NCI-H1930 (cell line): ENCODE measurements around the gene IL10RB.
"Not testable (repeated sequence)": the region's sequence is repeated elsewhere in the genome, so short reads cannot be mapped to it uniquely, and the experiment has no call there.

Experiments used
- DNase-seq, 2 experiments: peaks; one replicate each; lab custom pipeline; 2025; lab: John Stamatoyannopoulos, UW

The IL10RB gene

DNA sequence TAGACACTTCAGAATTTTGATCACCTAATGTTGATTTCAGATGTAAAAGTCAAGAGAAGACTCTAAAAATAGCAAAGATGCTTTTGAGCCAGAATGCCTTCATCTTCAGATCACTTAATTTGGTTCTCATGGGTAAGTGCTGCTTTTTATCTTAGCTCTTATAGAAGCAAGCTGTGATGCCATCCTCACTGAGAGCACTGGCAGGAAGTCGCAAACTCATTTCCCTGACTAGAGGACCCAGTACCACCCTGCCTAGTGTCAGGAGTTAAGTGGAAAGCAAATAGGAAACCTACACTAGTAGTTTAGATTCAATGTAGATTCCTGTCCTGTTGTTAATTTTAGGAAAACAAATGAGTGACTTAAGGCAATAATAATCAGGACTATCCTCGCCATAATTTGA is 24.3 kb upstream of the IL10RB start:
- no peak for DNase-seq

GRCh38 chr21:33242846-33243245 is 23.3 kb upstream of the IL10RB start:
- not testable (repeated sequence) for DNase-seq

DNA sequence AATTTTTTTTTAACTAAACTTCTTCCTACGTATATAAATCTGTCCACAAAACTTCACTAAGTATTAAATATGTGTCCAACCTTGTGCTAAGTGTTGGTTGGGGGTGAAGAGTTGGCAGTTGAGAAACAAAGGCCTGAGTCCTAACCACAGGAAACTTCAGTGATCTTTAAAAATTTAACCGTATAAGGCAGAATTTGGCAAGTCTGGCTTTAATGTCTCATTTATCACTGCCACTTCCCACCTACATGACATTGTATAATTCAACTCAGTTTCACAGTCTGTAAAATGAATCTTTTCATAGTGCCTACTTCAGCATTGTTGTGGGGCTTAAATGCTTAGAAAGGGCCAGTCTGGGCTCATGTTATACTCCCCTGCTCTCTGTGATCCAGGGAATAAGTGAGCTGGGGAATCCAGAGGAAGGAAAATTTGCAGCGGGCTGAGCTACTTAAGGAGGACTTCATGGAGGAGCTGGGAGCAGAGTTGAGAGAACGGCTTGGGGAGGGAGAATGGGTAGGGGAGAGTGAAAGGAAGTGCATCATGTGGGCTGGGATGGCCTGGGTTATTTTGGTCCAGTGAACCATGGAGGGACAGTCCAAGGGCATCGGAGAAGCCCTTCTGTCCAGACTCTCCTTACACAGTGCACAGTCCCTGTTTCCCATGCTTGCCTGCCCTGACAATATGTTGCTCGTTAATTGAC is 21.9 kb upstream of the IL10RB start:
- no peak for DNase-seq

GRCh38 chr21:33244779-33245105 is 21.4 kb upstream of the IL10RB start:
- no peak for DNase-seq

DNA sequence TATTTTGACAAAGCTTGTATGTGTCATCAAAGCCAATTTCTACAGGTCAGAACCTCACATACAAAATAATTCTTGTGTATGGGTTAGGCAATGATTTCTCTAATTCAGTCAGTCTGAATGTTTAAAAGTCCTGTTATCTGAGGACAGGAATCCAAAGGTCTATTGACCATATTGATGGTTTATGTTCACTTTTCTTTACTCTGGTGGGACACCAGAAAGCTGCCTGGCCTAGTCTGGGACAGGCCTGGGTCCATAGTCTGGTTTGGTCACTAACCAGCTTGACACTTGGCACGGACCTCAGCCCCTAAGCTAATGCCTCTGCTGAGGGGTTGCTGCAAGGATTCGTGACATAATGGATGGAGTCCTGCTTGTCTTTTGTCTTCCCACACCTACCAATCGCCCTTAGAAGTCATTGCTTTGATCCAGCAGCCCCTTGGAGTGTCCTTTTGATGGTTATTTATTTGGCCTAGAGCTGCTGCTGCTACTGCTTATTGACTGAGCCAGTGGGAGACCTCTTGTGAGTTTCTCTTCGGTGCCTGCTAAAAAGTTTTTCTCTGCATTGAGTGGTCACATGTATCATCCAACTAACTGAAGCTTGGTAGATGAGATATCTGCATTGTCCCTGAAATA is 20.8 kb upstream of the IL10RB start:
- no peak for DNase-seq

DNA sequence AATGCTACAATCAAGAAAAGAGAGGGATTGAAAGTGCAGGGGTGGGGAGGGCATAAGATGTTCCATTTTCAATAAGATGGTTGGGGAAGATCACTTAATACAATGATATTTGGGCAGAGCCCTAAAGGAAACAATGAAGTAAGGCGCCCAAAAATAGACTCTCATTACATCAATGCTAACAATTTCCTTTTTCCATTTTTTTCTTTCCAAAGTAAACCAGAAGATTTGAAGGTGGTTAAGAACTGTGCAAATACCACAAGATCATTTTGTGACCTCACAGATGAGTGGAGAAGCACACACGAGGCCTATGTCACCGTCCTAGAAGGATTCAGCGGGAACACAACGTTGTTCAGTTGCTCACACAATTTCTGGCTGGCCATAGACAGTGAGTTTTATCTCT is 19.7 kb upstream of the IL10RB start:
- no peak for DNase-seq

DNA sequence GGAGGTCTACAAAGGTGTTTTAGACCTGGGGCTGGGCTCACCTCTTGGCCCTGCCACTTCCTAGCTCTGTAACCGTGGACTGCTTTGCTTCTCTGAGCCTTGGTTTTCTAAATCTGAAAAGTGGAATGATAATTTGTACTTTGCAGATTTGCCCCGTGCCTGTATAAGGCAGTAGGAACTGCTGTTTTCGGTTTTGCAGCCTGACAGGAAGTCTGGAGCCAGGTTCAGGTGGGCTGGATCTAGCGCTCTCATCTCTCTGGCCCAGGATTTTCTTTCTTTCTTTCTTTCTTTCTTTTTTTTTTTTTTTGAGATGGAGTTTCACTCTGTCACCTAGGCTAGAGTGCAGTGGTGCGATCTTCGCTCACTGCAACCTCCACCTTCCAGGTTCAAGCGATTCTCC is 19.2 kb upstream of the IL10RB start:
- DNase-seq, result no peak

GRCh38 chr21:33247599-33247998 is 18.6 kb upstream of the IL10RB start:
- DNase-seq, result no peak

- no peak for DNase-seq
Measured at GRCh38 chr21:33249331-33250002, 16.7 kb upstream of the IL10RB start.

GRCh38 chr21:33251119-33251518 is 15.0 kb upstream of the IL10RB start:
- DNase-seq, result no peak

- not testable (repeated sequence) for DNase-seq
Measured at GRCh38 chr21:33253382-33253781, 12.8 kb upstream of the IL10RB start.

- DNase-seq, result no peak
Measured at GRCh38 chr21:33254766-33255165, 11.4 kb upstream of the IL10RB start.

- no peak for DNase-seq
Measured at GRCh38 chr21:33255404-33255803, 10.8 kb upstream of the IL10RB start.

- DNase-seq, result no peak
Measured at GRCh38 chr21:33256019-33256418, 10.1 kb upstream of the IL10RB start.

DNA sequence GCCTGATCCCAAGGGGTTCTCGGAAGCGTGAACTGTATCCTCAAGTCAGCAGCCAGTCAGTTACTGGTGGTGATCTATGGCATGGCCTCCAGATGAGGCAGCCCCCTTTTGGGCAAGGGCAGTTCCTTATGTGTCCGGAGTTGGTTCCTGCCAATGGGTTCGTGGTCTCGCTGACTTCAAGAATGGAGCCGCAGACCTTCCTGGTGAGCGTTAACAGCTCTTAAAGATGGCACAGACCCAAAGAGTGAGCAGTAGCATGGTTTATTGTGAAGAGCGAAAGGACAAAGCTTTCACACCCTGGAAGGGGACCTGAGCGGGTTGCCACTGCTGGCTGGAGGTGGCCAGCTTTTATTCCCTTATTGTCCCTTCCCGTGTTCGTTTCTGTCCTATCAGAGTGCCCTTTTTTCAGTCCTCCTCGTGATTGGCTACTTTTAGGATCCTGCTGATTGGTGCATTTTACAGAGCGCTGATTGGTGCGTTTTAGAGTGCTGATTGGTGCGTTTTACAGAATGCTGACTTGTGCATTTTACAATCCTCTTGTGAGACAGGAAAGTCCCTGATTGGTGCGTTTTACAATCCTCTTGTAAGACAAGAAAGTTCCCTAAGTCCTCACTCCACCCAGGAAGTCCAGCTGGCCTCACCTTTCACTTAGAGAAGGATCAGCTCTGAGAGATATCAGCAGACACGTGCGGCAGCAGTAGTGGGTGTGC is 8.9 kb upstream of the IL10RB start:
- DNase-seq, result no peak

DNA sequence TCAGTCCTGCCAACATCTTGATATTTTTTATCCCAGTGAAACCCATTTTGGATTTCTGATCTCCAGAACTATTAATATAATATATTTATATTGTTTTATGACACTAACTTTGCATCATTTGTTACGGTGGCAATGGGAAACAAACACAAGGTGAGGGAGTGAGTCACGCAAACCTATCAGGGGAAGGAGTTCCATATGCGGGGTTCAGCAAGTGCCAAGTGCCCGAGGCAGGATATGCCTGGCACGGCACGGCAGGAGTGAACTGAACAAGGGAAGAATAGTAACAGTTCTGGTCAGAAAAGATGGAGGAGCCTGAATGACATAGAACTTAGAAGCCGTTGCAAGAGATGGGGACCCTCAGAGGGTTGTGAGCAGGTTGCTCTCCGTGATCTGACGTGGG is 7.7 kb upstream of the IL10RB start:
- no peak for DNase-seq

DNA sequence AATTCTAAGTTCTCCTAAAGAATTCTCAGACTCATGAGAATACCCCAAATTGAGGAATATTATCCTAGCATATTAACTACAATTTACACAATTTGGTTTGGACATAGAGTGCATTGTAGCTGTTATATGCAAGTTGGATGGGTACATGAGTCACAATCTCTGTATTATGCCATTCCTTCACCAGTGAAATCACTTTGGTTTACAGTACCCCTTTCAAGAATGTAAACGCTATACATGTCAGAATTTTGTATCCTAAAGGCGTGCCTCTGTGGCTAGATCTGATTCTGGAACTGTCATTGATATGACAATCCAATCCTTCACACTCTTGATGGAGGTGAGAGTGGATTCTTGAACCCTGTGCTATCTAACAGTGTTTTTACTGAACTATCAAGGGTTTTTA is 6.7 kb upstream of the IL10RB start:
- no peak for DNase-seq

DNA sequence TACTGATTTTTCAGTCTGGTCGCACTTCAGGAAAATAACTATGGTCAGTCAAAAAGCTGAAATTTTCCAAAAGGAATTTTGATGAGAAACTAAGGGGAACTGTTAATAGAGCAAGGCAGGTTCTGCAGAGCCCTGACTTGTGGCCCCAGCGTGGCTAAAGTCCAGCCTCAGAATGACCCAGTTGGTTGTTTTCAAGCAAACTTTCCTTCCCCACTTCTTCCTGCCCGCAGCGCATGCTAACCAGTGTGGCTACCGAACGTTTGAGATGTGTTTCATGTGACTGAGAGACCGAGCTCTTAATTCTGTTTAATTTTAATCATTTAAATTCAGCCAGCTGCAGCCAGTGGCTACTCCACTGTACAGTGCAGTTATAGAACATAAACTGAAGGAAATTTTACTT is 6.2 kb upstream of the IL10RB start:
- no peak for DNase-seq

GRCh38 chr21:33261635-33262034 is 4.5 kb upstream of the IL10RB start:
- no peak for DNase-seq

DNA sequence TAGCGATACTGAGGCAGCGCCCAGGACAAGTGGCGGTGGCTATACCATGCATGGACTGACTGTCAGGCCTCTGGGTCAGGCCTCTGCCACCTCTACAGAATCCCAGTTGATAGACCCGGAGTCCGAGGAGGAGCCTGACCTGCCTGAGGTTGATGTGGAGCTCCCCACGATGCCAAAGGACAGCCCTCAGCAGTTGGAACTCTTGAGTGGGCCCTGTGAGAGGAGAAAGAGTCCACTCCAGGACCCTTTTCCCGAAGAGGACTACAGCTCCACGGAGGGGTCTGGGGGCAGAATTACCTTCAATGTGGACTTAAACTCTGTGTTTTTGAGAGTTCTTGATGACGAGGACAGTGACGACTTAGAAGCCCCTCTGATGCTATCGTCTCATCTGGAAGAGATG is 3.2 kb upstream of the IL10RB start:
- no peak for DNase-seq

- no peak for DNase-seq
Measured at GRCh38 chr21:33264561-33264960, 1.6 kb upstream of the IL10RB start.

DNA sequence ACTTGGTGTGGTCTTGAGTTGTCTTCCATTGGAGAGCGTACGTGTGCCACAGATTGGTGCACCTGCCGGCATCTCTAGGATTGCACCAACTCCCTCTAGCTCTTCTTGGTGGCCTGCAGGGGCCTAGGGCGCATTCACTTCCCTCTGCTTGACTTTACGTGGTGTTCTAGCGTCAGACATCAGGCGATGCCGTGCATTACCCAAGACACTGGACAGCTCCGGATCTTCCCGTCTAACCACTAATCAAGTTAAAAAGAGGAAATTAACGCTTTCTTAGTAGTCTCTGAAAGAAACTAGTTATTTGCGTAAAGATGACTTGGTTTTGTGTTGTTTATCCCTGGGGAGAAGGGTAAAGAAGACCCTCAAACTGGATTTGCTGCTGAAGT is 510 bp upstream of the IL10RB start:
- no peak for DNase-seq

- DNase-seq, result no peak
Measured at GRCh38 chr21:33266789-33267135, 595 bp downstream of the IL10RB start.
